ENCODE measurements around the gene ATXN7L1.

GRCh38 chr7:105590793-105591192 lies 285.6 kb downstream of the ATXN7L1 start:
- TF ChIP-seq CTCF (IDR thresholded peaks at IDR 0.05) (no peak), POLR2A (IDR thresholded peaks at IDR 0.05) (no peak)
